Myometrial cell (primary cell): ENCODE results near the gene SCN2B. TPM values are rescaled to one million over a fixed set of nuclear protein-coding genes. Genes with fewer than 3 reads are reported as not detected.

Source experiments
- total RNA-seq: library from RNA; depleted of rRNA; stranded (reverse); fragments of >200 nt; gene quantifications from 2 replicates; pipeline ENCODE4 v1.2.3, GENCODE V29; 2015

SCN2B gene, protein sequence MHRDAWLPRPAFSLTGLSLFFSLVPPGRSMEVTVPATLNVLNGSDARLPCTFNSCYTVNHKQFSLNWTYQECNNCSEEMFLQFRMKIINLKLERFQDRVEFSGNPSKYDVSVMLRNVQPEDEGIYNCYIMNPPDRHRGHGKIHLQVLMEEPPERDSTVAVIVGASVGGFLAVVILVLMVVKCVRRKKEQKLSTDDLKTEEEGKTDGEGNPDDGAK
- not detected in 2 replicates for total RNA-seq

DNA sequence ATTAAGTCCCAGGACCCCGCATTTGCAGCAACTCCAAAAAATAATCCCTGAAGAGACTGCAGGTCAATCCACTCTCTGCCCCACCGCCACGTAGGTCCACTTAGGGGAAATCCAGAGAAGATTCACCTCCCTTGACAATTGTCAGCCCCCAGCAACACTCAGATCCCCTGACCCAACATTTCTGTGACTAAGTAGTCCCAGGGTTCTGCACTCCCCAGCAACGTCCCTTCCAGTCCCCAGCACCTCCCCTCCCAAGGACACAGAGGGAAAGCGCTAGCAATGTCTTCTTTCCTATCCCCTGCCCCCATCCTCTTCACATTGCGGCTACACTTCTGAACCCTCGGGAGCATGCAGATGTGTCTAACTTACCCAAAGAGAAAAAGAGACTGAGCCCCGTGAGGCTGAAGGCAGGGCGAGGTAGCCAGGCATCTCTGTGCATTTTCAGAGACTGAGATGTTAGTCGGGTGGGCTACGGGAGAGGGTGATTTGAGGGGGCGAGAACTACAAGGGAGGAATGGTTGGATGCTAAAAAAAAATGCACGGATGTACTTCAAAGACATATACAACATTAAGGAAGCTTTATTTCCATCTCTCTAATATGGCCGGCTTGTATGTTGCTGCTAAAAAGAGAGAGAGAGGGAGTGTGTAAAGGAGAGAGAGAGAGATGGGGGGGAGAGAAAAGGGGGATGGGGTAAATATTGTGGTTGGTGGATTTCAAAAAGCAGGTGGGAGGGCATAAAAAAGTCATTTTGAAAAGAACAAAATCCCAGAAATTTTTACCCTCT, at the start of gene SCN2B:
Gene SCN2B, minus strand, starts transcription at position 647 of the 785 bp plus-strand sequence. Its CDS starts 208 bp downstream, at position 439.

GRCh38 chr11:118224511-118225188, 48.2 kb upstream of the SCN2B start, which contains the start of gene JAML:
Gene JAML (minus strand): TSS chr11:118225011. CDS start chr11:118214866, 10,145 bp downstream.

DNA sequence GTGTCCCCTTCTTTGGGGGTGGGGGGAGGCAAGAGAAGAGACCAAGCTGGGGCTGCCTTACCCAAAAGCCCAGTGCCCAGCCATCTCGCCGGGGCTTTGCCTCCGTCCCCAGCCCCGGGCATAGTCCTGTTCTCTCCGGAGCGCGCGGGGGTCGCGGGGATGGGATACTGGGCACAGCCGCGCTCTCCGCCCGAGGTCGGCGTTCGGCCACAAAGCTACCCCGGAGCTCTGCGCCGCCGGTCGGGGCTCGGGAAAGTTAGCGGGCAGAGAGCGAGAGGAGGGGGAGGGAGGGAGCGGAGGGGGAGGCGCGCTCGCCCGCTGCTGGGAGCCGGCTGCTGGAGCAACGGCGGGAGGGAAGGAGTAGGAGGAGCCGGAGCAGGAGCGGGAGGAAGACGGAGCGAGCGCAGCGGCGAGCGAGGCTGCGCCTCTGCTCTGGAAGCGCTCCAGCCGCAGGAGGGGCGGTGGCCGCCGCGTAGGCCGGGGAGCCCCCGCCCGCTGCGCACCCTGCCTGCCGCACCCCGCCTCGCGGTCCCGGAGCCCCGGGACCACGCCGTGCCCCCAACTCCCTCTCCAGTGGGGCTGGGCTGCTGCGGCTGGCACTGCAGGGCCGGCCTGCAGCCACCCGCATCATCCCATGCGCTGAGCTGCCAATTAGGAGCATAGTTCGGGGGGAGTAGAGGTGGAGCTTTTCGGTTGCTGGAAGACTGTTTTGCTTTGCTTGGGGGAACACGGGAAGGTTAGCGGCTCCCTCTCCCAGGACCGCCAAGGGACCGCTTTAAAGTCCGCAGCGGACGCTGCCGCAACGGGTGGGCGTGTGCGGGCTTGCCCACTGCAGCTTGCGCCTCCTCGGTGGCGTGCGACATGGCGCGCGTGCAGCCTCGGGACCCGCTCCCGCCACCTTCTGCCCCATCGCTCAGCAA, 23.6 kb downstream of the SCN2B start, which contains the start of gene SCN4B:
Gene SCN4B, minus strand, starts transcription at position 272 of the 920 bp plus-strand sequence. Its CDS starts 150 bp downstream, at position 122.

Other genes with a start within 250 kb of the SCN2B start
- gene TMPRSS13, start 247.2 kb downstream of the SCN2B start, total RNA-seq: not detected in 2 replicates
- not detected in 2 replicates for gene IL10RA, start 190.2 kb downstream of the SCN2B start, total RNA-seq
- gene TMPRSS4, start 99.6 kb downstream of the SCN2B start, total RNA-seq: not detected in 2 replicates
- gene SMIM35, start 89.7 kb downstream of the SCN2B start, total RNA-seq: not detected in 2 replicates
- gene SCN4B, start 23.8 kb downstream of the SCN2B start, total RNA-seq: not detected in 2 replicates
- gene JAML, start 48.4 kb upstream of the SCN2B start, total RNA-seq: not detected in 2 replicates
- under 0.01 and 0.53 TPM in 2 replicates for gene MPZL3, start 75.7 kb upstream of the SCN2B start, total RNA-seq
- gene MPZL2, start 87.7 kb upstream of the SCN2B start, total RNA-seq: not detected in 2 replicates
- not detected in 2 replicates for gene CD3E, start 128.1 kb upstream of the SCN2B start, total RNA-seq
- not detected in 2 replicates for gene CD3D, start 166.1 kb upstream of the SCN2B start, total RNA-seq
- not detected in 2 replicates for gene CD3G, start 167.7 kb upstream of the SCN2B start, total RNA-seq
- 41.2 and 50.5 TPM in 2 replicates for gene UBE4A, start 183.0 kb upstream of the SCN2B start, total RNA-seq
- gene ATP5MG, start 225.0 kb upstream of the SCN2B start, total RNA-seq: 56.0 and 56.5 TPM in 2 replicates